GM13977 (cell line): ENCODE measurements around the gene SLC25A26.

Experiments
- DNase-seq: peaks from one replicate; pipeline ENCODE4 v3.0.0; 2012; ENCODE audit warnings: low spot score
- in situ Hi-C: fragments of 300-500 bp; cut with MboI; formaldehyde crosslinking; loops from one replicate; pipeline ENCODE4 v1.12.0; 2022; ENCODE audit warnings: low sequenced_read_pairs, low pct_unique_long_range_greater_than_20kb, mixed read lengths, inconsistent platforms; ENCODE audit not compliant: unreplicated experiment
- TF ChIP-seq, protein P1 (sequence below): IDR thresholded peaks from 2 replicates; pipeline ENCODE4 v1.5.1; 2012; ENCODE audit warnings: mild to moderate bottlenecking, control low read depth; ENCODE audit not compliant: insufficient read depth; ENCODE audit errors: extremely low read depth, missing control alignments

Gene SLC25A26

DNA sequence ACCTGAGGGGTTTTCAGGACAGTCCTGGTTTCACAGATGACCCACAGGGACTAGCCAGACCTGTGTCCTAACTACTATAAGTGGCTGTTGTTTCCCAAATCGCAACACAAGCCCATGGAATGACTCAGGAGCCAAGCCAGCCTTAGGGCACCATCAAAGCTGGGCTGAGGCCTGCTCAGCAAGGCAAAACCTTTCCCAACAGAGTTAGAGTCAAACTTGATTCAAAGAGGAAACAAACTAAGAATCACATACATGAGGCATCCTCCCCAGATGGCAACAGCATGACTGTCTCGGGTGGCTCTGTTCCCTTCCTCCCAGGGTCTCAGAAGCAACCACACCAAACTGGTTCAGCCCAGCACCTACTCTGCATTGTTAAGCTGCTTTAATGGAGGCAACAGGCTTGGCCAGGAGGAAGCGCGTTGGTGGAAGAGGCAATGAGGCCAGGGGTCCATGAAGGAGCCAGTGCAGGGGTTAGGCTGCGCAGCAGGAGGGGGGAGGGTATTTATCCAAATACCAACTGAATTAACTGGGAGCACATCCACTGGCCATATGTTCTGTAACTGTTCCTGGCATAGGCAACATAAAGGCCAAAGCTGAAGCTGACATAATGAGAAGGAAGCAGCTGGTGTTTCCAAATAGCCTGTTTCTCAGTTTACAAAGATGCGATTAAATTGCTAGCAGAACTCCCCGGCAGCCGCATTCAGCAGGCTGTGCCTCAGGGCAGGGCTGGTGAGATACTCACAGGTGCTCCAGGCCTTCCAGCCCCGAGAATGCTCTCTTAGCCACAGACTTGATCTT, 177.6 kb downstream of the SLC25A26 start:
- TF ChIP-seq, protein P1, sequence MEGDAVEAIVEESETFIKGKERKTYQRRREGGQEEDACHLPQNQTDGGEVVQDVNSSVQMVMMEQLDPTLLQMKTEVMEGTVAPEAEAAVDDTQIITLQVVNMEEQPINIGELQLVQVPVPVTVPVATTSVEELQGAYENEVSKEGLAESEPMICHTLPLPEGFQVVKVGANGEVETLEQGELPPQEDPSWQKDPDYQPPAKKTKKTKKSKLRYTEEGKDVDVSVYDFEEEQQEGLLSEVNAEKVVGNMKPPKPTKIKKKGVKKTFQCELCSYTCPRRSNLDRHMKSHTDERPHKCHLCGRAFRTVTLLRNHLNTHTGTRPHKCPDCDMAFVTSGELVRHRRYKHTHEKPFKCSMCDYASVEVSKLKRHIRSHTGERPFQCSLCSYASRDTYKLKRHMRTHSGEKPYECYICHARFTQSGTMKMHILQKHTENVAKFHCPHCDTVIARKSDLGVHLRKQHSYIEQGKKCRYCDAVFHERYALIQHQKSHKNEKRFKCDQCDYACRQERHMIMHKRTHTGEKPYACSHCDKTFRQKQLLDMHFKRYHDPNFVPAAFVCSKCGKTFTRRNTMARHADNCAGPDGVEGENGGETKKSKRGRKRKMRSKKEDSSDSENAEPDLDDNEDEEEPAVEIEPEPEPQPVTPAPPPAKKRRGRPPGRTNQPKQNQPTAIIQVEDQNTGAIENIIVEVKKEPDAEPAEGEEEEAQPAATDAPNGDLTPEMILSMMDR = no peak
- in situ Hi-C loops = loop anchor here (25.0 kb wide), 1 partner anchor 111 kb away; no protein-coding TSS in a partner anchor

DNA sequence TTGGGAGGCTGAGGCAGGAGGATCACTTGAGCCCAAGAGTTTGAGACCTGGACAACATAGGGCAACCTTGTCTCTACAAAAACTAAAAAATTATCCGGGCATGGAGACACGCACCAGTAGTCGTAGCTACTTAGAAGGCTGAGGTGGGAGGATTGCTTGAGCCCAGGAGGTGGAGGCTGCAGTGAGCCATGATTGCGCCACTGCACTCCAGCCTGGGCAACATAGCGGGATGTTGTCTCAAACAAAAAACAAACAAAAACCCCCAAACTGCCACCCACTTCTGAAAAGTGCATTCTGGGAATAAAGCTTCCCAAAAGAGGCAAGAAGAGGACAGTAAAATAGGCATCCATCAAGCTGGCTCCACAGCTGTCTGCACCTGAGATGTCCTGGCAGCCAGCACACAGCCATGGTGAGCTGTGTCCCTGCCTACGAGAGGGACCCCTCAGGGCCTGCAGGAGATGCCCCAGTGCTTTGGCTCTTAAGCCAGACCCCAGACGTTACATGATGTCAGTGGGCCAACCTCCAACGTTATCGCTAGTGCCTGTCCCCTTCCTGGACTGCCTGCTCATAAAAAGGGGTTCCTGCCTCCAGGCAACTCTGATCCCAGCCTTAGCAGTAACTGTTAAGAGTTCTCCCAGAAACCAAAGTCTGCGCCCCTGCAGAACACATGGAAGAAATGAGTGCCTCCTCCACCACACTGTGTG, 178.9 kb downstream of the SLC25A26 start:
- TF ChIP-seq, protein P1 = no peak
- in situ Hi-C loops = loop anchor here (25.0 kb wide), 2 partner anchors 112 to 413 kb away; no protein-coding TSS in a partner anchor
- no peak for DNase-seq

More for the DNA sequence above, 177.6 kb downstream of the SLC25A26 start:
- no peak for DNase-seq

DNA sequence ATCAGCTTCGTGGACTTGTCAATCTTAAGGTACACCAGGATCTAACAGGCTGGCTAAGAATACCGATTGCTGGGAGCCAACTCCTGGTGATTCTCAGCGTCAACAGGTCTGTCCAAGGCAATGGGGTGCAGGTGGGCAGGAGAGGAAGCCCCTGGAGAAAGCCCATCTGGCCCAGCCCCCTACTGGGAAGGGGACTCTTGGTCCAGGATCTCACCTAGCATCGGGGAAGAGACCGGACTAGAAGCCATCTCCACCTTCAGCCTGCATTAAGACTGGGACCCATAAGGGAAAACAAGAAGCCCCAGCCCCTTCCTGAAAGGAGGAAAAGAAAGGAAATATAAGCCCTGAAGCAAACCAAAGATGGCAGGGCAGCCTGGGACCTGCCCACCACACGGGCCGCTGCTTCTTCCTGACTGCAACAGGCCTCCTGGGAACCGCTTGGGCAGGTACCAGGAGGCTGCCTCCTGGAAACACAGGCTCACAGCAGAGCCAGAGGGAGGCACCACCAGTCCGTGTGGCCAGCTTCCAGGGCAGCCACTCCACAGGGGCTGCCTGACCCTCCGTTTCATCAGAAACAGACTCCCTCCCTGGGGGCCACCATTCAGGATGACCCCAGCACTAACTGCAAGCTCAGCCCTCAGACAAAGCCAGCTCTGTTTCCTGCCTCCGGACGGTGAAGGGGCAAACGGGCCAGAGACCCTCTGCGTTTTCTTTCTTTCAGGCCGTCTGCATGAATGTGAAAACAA, 179.8 kb downstream of the SLC25A26 start:
- DNase-seq = no peak
- TF ChIP-seq, protein P1 = no peak
- in situ Hi-C loops = loop anchor here (25.0 kb wide), 1 partner anchor 412 kb away; no protein-coding TSS in a partner anchor

GRCh38 chr3:66401157-66401550, 180.4 kb downstream of the SLC25A26 start:
- in situ Hi-C loops = loop anchor here (25.0 kb wide), 1 partner anchor 411 kb away; no protein-coding TSS in a partner anchor
- TF ChIP-seq, protein P1 = no peak
- DNase-seq = no peak

DNA sequence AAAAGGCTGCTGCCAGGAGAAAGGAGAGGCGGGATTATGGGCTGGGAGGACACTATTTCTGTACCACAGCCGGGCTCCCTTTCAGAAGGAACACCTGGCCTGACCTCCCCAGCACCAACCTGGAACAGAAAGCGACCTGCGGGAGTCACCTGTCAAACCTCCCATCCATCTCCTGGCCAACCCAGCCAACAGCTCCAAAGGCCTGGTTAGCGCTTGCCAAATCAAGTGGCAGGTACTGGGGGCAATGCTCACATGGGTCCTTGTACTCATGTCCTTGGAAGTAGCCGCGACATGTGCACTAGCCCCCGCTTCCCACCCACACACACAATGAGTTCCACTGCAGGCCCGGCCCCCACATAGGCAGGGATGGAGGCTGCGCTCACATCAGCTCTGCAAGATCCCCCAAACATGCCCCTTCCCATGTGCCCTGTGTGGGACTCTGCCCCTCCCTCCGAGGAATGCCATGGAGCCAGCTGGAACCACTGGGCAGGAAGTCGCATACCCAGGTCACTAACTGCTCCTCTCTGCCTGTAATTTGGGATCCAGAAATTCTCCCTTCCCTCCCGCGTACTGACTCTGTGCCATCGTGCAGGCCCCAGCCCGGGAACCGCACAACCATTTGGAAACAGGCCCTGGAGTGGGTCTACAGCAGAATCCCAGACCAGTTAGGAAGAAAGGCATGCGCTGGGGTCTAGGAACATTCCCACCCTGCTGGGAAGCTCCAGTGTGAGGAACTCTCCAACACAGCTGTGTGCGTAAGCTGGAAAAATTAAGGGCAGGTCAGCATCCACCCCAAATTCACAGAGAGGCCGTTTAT, 181.1 kb downstream of the SLC25A26 start:
- TF ChIP-seq, protein P1 = no peak
- DNase-seq = no peak
- in situ Hi-C loops = loop anchor here (25.0 kb wide), 1 partner anchor 410 kb away; no protein-coding TSS in a partner anchor
